HepG2 (cell line): Measurements from ENCODE around the gene SHBG. TPM values are rescaled to one million over a fixed set of nuclear protein-coding genes. Genes with fewer than 3 reads are reported as not detected.

Source experiments
- ATF4 ChIP-seq, 2 experiments: fragments of 450-650 bp in 1 of 2; sonication (generic) in 1 of 2; formaldehyde crosslinking; IDR thresholded peaks; 2 replicates each; pipeline versions ENCODE4 v1.5.0 to v1.8.0; 2020 to 2022; ENCODE audit warnings: mild to moderate bottlenecking in 1 of 2, missing genetic modification reagents in 1 of 2
- BORCS8-MEF2B ChIP-seq: sonication (generic); formaldehyde crosslinking; IDR thresholded peaks from 2 replicates; pipeline ENCODE4 v1.8.0; 2022; ENCODE audit warnings: mild to moderate bottlenecking, missing genetic modification reagents
- HES4 ChIP-seq: sonication (generic); formaldehyde crosslinking; IDR thresholded peaks from 2 replicates; pipeline ENCODE4 v1.9.0; 2021; ENCODE audit warnings: mild to moderate bottlenecking, missing genetic modification reagents, borderline replicate concordance
- HINFP ChIP-seq: sonication (generic); formaldehyde crosslinking; IDR thresholded peaks from 2 replicates; pipeline ENCODE4 v1.4.0; 2020; ENCODE audit warnings: low read depth, mild to moderate bottlenecking, missing genetic modification reagents
- KDM2A ChIP-seq: sonication (generic); formaldehyde crosslinking; IDR thresholded peaks from 2 replicates; pipeline ENCODE4 v1.4.0; 2020; ENCODE audit warnings: low read depth, missing genetic modification reagents, borderline replicate concordance
- MEIS1 ChIP-seq: sonication (generic); formaldehyde crosslinking; IDR thresholded peaks from 2 replicates; pipeline ENCODE4 v1.9.0; 2021; ENCODE audit warnings: mild to moderate bottlenecking, missing genetic modification reagents, moderate library complexity, borderline replicate concordance
- MTA3 ChIP-seq: sonication (generic); formaldehyde crosslinking; IDR thresholded peaks from 2 replicates; pipeline ENCODE4 v1.4.0; 2020; ENCODE audit warnings: missing genetic modification reagents
- MXD1 ChIP-seq: sonication (generic); formaldehyde crosslinking; IDR thresholded peaks from 2 replicates; pipeline ENCODE4 v1.4.0; 2020; ENCODE audit warnings: mild to moderate bottlenecking, missing genetic modification reagents
- SNAI1 ChIP-seq: sonication (generic); formaldehyde crosslinking; IDR thresholded peaks from 2 replicates; pipeline ENCODE4 v1.5.0; 2020; ENCODE audit warnings: mild to moderate bottlenecking, missing genetic modification reagents, borderline replicate concordance
- ZNF264 ChIP-seq: sonication (generic); formaldehyde crosslinking; IDR thresholded peaks from 2 replicates; pipeline ENCODE4 v1.4.0; 2020; ENCODE audit warnings: missing genetic modification reagents
- ZNF501 ChIP-seq: sonication (generic); formaldehyde crosslinking; IDR thresholded peaks from 2 replicates; pipeline ENCODE4 v1.5.1; 2020; ENCODE audit warnings: mild to moderate bottlenecking, moderate library complexity, missing genetic modification reagents
- ZNF562 ChIP-seq: sonication (generic); formaldehyde crosslinking; IDR thresholded peaks from 2 replicates; pipeline ENCODE4 v1.8.0; 2022; ENCODE audit warnings: missing genetic modification reagents, borderline replicate concordance
- ZNF589 ChIP-seq: sonication (generic); formaldehyde crosslinking; conservative IDR thresholded peaks from 2 replicates; pipeline ENCODE4 v1.8.0; 2022; ENCODE audit warnings: mild to moderate bottlenecking, moderate library complexity, missing genetic modification reagents
- ZNF678 ChIP-seq: sonication (generic); formaldehyde crosslinking; IDR thresholded peaks from 2 replicates; pipeline ENCODE4 v1.4.0; 2020; ENCODE audit warnings: mild to moderate bottlenecking, missing genetic modification reagents
- polyA plus RNA-seq, 8 experiments: library from polyadenylated mRNA; depleted of rRNA in 3 of 8; stranded (reverse) in 7 of 8; unstranded in 1 of 8; fragments of >200 nt; fragmentation: Illumina TruSeq in 4 of 8; extraction: Trizol in 4 of 8; gene quantifications; 2 replicates each; pipeline versions ENCODE4 v1.2.1 to v1.2.3, GENCODE V29; 2011 to 2016; ENCODE audit warnings: low read depth in 4 of 8, missing spikeins in 1 of 8, mixed read lengths in 1 of 8; ENCODE audit not compliant: insufficient read depth in 1 of 8
- total RNA-seq, 5 experiments: library from RNA; depleted of rRNA; stranded (reverse); fragments of >200 nt; fragmentation: Illumina TruSeq; extraction: Trizol; gene quantifications; 2 replicates each; pipeline ENCODE4 v1.2.3, GENCODE V29; 2016; ENCODE audit warnings: low read depth in 1 of 5
- TF ChIP-seq, protein P1 (sequence below): sonication (generic); formaldehyde crosslinking; IDR thresholded peaks from 2 replicates; pipeline ENCODE4 v1.5.0; 2020; ENCODE audit warnings: missing genetic modification reagents, mild to moderate bottlenecking, borderline replicate concordance
- TF ChIP-seq, protein P2 (sequence below): sonication (generic); formaldehyde crosslinking; conservative IDR thresholded peaks from 2 replicates; pipeline ENCODE4 v1.5.0; 2020; ENCODE audit warnings: missing genetic modification reagents
- TF ChIP-seq, protein P3 (sequence below): sonication (generic); formaldehyde crosslinking; IDR thresholded peaks from 2 replicates; pipeline ENCODE4 v1.4.0; 2020; ENCODE audit warnings: missing genetic modification reagents
- TF ChIP-seq, protein P4 (sequence below), 2 experiments: sonication (generic) in 1 of 2; formaldehyde crosslinking in 1 of 2; IDR thresholded peaks; 2 replicates each; pipeline versions ENCODE4 v1.5.1 to v1.6.1; 2011 to 2020; ENCODE audit warnings: borderline replicate concordance in 1 of 2, low read depth in 1 of 2, low read length in 1 of 2, mild to moderate bottlenecking in 1 of 2, missing genetic modification reagents in 1 of 2, moderate library complexity in 1 of 2

Gene SHBG
- total and polyA plus RNA-seq, 2 of the 13 experiments (the other 11 are each of a cell fraction or from before 2014, with no cell fraction given): 4.0 to 6.1 TPM

DNA sequence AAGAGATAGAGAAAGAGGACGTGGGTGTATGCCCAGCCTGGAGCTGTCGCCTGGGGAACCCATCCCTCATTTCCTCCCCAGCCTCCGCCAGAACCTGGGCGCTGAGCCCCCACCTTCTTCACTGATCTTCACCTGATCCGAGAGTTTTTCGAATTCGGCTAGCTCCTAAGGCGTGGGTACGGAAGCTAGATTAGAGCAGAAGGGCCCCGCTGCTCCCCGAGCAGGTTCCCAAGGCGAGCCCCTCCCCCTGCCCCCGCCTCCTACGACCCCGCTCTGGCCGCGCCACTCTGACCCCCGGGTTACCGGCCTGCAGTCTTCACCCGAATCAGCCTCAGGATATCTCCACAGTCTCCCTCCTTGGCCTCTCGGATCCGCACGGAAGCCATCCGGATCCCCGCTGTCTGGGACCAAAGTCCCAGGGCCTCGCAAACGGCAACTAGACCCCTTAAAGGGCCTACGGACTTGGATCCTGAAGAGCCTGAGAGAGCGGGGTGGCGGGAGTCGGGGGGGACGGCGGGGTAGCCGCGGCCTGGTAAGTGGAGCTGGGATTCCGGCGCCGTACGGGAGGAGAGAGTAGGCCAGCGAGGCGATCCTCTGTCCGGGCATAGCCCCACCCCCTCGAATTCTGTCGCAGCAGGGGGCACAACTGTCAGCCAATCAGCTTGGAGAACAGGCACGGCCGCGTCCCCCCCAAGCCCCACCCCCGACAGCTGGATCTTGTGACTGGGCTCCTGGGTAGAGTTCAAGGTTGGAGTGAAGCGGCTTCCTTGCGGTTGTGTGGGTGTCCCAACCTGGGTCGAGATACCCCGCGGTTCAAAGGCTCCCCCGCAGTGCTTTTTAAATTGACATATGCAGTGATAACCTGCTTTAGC is 2.4 kb upstream of the SHBG start, which contains the start of gene SAT2 (continued):
- TF ChIP-seq ZNF264 (CRISPR knock-in tag): peak; percentile 60; the same call in 1 of the 2 replicates
- TF ChIP-seq ZNF589 (CRISPR knock-in tag): no peak
- no peak for TF ChIP-seq HES4
- TF ChIP-seq ZNF562 (CRISPR knock-in tag): no peak
- TF ChIP-seq KDM2A (CRISPR knock-in tag): peak; percentile 78; the same call in 1 of the 2 replicates
- TF ChIP-seq, protein P1, sequence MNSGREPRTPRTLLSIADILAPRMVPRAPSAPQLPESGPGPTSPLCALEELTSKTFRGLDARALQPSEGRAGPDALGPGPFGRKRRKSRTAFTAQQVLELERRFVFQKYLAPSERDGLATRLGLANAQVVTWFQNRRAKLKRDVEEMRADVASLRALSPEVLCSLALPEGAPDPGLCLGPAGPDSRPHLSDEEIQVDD (CRISPR knock-in tag): no peak
- TF ChIP-seq, protein P2, sequence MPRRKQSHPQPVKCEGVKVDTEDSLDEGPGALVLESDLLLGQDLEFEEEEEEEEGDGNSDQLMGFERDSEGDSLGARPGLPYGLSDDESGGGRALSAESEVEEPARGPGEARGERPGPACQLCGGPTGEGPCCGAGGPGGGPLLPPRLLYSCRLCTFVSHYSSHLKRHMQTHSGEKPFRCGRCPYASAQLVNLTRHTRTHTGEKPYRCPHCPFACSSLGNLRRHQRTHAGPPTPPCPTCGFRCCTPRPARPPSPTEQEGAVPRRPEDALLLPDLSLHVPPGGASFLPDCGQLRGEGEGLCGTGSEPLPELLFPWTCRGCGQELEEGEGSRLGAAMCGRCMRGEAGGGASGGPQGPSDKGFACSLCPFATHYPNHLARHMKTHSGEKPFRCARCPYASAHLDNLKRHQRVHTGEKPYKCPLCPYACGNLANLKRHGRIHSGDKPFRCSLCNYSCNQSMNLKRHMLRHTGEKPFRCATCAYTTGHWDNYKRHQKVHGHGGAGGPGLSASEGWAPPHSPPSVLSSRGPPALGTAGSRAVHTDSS: no peak
- TF ChIP-seq MTA3 (CRISPR knock-in tag): no peak
- TF ChIP-seq HINFP (CRISPR knock-in tag): no peak
- no peak for TF ChIP-seq BORCS8-MEF2B (CRISPR knock-in tag)
- no peak for TF ChIP-seq ATF4 (CRISPR knock-in tag; IDR thresholded peaks at IDR 0.05)
- TF ChIP-seq SNAI1: peak; percentile 73; the same call in 1 of the 2 replicates
- TF ChIP-seq, protein P3, sequence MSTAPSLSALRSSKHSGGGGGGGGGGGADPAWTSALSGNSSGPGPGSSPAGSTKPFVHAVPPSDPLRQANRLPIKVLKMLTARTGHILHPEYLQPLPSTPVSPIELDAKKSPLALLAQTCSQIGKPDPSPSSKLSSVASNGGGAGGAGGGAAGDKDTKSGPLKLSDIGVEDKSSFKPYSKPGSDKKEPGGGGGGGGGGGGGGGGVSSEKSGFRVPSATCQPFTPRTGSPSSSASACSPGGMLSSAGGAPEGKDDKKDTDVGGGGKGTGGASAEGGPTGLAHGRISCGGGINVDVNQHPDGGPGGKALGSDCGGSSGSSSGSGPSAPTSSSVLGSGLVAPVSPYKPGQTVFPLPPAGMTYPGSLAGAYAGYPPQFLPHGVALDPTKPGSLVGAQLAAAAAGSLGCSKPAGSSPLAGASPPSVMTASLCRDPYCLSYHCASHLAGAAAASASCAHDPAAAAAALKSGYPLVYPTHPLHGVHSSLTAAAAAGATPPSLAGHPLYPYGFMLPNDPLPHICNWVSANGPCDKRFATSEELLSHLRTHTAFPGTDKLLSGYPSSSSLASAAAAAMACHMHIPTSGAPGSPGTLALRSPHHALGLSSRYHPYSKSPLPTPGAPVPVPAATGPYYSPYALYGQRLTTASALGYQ: peak; percentile 30; the same call in 1 of the 2 replicates
- TF ChIP-seq MEIS1 (CRISPR knock-in tag): no peak
- TF ChIP-seq MXD1: peak; percentile 53; the same call in 1 of the 2 replicates
- TF ChIP-seq, protein P4, sequence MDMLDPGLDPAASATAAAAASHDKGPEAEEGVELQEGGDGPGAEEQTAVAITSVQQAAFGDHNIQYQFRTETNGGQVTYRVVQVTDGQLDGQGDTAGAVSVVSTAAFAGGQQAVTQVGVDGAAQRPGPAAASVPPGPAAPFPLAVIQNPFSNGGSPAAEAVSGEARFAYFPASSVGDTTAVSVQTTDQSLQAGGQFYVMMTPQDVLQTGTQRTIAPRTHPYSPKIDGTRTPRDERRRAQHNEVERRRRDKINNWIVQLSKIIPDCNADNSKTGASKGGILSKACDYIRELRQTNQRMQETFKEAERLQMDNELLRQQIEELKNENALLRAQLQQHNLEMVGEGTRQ (IDR thresholded peaks at IDR 0.05; ENCODE audit: low read depth, low read length): no peak
- TF ChIP-seq, protein P4 (CRISPR knock-in tag; IDR thresholded peaks at IDR 0.05; ENCODE audit: borderline replicate concordance): no peak
- no peak for TF ChIP-seq ZNF678 (CRISPR knock-in tag)
- peak; percentile 35; the same call in 1 of the 2 replicates for TF ChIP-seq ZNF501 (CRISPR knock-in tag)
